Measurements from ENCODE around the gene NPC1L1. TPM values are rescaled to one million over a fixed set of nuclear protein-coding genes. Genes with fewer than 3 reads are reported as not detected.

The NPC1L1 gene
- total RNA-seq, 1 experiment from 2014 or later = 0.28 TPM

GRCh38 chr7:44471850-44472249 lies 69.3 kb downstream of the NPC1L1 start:
- CTCF ChIA-PET = interaction anchor here (0.6 kb wide), 1 partner anchor 231 kb away, joined by 5 read pairs; no protein-coding TSS in a partner anchor
- no peak for TF ChIP-seq EZH2 (IDR thresholded peaks at IDR 0.05; ENCODE audit: low read depth)
- TF ChIP-seq, protein P1, sequence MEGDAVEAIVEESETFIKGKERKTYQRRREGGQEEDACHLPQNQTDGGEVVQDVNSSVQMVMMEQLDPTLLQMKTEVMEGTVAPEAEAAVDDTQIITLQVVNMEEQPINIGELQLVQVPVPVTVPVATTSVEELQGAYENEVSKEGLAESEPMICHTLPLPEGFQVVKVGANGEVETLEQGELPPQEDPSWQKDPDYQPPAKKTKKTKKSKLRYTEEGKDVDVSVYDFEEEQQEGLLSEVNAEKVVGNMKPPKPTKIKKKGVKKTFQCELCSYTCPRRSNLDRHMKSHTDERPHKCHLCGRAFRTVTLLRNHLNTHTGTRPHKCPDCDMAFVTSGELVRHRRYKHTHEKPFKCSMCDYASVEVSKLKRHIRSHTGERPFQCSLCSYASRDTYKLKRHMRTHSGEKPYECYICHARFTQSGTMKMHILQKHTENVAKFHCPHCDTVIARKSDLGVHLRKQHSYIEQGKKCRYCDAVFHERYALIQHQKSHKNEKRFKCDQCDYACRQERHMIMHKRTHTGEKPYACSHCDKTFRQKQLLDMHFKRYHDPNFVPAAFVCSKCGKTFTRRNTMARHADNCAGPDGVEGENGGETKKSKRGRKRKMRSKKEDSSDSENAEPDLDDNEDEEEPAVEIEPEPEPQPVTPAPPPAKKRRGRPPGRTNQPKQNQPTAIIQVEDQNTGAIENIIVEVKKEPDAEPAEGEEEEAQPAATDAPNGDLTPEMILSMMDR (conservative IDR thresholded peaks at IDR 0.05) = no peak
- Histone ChIP-seq H3K79me2 (ENCODE audit: low read depth) (peaks cover 95% of the 10 kb centered on the region), H3K27me3 (ENCODE audit: insufficient read depth, low read depth) (no peaks in the 10 kb centered on the region), H3K4me2 (no peak overlapping the region), H3K9me2 (ENCODE audit: insufficient read depth) (no peaks in the 10 kb centered on the region), H3F3A (ENCODE audit: insufficient read depth, low read depth) (peaks cover 10% of the 10 kb centered on the region), H4K20me1 (ENCODE audit: insufficient read depth) (peaks cover 36% of the 10 kb centered on the region), H3K9me3 (ENCODE audit: insufficient read depth, low read depth) (no peaks in the 10 kb centered on the region), H3K36me3 (ENCODE audit: low read depth) (peaks cover 56% of the 10 kb centered on the region), H3K27ac (no peak overlapping the region), H3K4me3 (no peak overlapping the region), H3K4me1 (replicated peaks; ENCODE audit: insufficient read depth) (peaks cover 29% of the 10 kb centered on the region), H2AFZ (no peak overlapping the region)
- no TSS peak for BruUV-seq (replicated peaks)
- POLR2A ChIA-PET (ENCODE audit: unreplicated experiment) = no interaction called here
- intact Hi-C loops (cut with micrococcal nuclease; ENCODE audit: unreplicated experiment) = no loop called here
- DNase-seq = no peak

- peaks cover 52% of the 10 kb centered on the region for H3K36me3 ChIP-seq (ENCODE audit: low read depth)
- H3K4me3 ChIP-seq = no peak overlapping the region
- no TSS peak for BruUV-seq (replicated peaks)
- no peak for DNase-seq
- H3K4me2 ChIP-seq = no peak overlapping the region
- ChIA-PET CTCF (interaction anchor here (0.6 kb wide), 1 partner anchor 230 kb away, joined by 5 read pairs; no protein-coding TSS in a partner anchor), POLR2A (ENCODE audit: unreplicated experiment) (no interaction called here)
- H3K79me2 ChIP-seq (ENCODE audit: low read depth) = peaks cover 94% of the 10 kb centered on the region
- H3K27ac ChIP-seq = no peak overlapping the region
- TF ChIP-seq, protein P1 (conservative IDR thresholded peaks at IDR 0.05) = no peak
- no peak for TF ChIP-seq EZH2 (IDR thresholded peaks at IDR 0.05; ENCODE audit: low read depth)
- H3K9me2 ChIP-seq (ENCODE audit: insufficient read depth) = no peaks in the 10 kb centered on the region
- H2AFZ ChIP-seq = no peak overlapping the region
- no peaks in the 10 kb centered on the region for H3K27me3 ChIP-seq (ENCODE audit: insufficient read depth, low read depth)
- H3F3A ChIP-seq (ENCODE audit: insufficient read depth, low read depth) = peaks cover 10% of the 10 kb centered on the region
- peaks cover 35% of the 10 kb centered on the region for H4K20me1 ChIP-seq (ENCODE audit: insufficient read depth)
- no peaks in the 10 kb centered on the region for H3K9me3 ChIP-seq (ENCODE audit: insufficient read depth, low read depth)
- peaks cover 29% of the 10 kb centered on the region for H3K4me1 ChIP-seq (replicated peaks; ENCODE audit: insufficient read depth)
- intact Hi-C loops (cut with micrococcal nuclease; ENCODE audit: unreplicated experiment) = no loop called here
These were observed 69.7 kb downstream of the NPC1L1 start for GRCh38 chr7:44471436-44471835.

GRCh38 chr7:44470628-44471245 lies 70.4 kb downstream of the NPC1L1 start:
- H3K36me3 ChIP-seq (ENCODE audit: low read depth) = peaks cover 45% of the 10 kb centered on the region
- H2AFZ ChIP-seq = no peak overlapping the region
- ChIA-PET CTCF (no interaction called here), POLR2A (ENCODE audit: unreplicated experiment) (no interaction called here)
- peaks cover 29% of the 10 kb centered on the region for H3K4me1 ChIP-seq (replicated peaks; ENCODE audit: insufficient read depth)
- H3K27ac ChIP-seq = no peak overlapping the region
- H3K27me3 ChIP-seq (ENCODE audit: insufficient read depth, low read depth) = no peaks in the 10 kb centered on the region
- no peaks in the 10 kb centered on the region for H3K9me2 ChIP-seq (ENCODE audit: insufficient read depth)
- peaks cover 41% of the 10 kb centered on the region for H4K20me1 ChIP-seq (ENCODE audit: insufficient read depth)
- no peaks in the 10 kb centered on the region for H3K9me3 ChIP-seq (ENCODE audit: insufficient read depth, low read depth)
- peaks cover 94% of the 10 kb centered on the region for H3K79me2 ChIP-seq (ENCODE audit: low read depth)
- H3K4me3 ChIP-seq = no peak overlapping the region
- no TSS peak for BruUV-seq (replicated peaks)
- intact Hi-C loops (cut with micrococcal nuclease; ENCODE audit: unreplicated experiment) = no loop called here
- H3K4me2 ChIP-seq = no peak overlapping the region
- DNase-seq = no peak
- H3F3A ChIP-seq (ENCODE audit: insufficient read depth, low read depth) = peaks cover 10% of the 10 kb centered on the region
- TF ChIP-seq EZH2 (IDR thresholded peaks at IDR 0.05; ENCODE audit: low read depth) = no peak
- TF ChIP-seq, protein P1 (conservative IDR thresholded peaks at IDR 0.05) = no peak
